HuH-7.5 (cell line): ENCODE data around the gene CFAP100.

Experiments used
- DNase-seq: peaks from one replicate; pipeline ENCODE4 v3.0.0; 2011; ENCODE audit warnings: low spot score

Gene CFAP100

DNA sequence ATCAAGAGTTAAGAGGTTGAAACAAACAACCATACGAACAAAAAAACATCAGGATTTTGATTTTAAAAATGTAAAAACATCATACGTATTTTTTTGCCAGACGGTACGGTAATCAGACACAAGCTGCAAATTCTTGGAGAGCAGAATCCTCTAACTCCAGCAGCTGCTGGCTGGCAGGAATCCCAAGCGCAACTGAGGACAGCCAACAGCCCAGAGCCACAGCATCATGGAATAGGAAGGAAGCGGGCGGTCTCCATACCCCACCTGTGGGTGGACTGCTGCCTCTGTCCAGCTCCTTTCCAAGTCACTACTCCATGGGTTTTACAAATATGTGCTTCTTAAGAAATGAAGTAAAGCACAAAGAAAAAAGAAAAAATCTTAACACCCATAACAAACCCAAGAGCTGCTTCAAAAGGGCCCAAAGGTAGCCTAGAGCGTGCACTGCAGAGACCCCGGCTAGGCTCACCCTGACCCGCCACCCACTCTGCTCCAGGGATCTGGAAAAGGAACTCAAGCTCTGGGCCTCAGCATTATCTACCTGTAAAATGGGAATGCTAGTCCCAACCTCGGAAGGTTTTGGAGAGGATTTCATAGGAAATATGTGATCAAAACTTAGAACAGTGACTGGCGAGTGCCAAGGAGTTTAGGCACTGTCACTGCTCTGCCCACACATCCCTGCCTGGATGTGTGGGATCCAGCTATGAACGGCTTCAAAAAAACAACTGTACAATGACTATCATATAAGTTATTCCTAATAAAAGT, 47.6 kb downstream of the CFAP100 start:
- no peak for DNase-seq

- no peak for DNase-seq
Measured at GRCh38 chr3:126442856-126443242, 48.1 kb downstream of the CFAP100 start.

GRCh38 chr3:126445506-126445905, 50.8 kb downstream of the CFAP100 start:
- DNase-seq = no peak

DNA sequence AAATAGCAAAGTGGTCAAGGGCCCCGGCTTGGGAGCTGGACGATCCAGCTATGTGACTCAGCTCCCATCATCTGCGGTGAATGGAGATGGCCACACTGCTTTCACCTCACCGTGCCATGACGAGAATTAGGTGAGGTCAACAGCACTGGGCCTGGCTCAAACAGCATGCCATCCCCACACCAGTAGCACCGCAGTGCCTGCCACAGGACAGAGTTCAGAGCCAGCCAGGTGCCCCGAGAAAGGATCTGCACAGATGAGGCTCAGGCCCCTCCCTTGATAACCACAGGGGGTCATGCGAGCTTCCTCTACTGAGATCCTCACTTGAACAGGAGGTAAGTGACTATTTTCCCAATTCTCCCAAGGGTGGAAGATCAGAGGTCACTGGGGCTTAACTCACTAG, 51.6 kb downstream of the CFAP100 start:
- DNase-seq = no peak

DNA sequence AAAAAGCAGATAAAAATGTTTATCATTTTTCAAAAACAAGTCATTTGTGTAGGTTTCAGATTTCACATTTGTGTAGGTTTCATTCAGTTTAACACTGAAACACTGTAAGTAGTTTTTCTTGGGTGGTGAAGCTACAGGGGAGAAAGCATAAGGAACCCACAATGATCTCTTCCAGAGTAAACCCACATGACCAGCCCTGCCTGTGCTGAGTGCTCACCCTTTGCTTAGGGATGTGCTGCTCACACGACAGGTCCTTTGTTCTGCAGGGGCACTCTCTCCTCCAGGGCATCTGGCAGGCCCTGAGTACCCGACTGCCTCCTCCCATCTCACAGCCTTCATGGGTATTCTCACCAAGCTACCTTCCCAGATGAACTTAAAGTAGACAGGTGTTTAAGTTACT, 52.1 kb downstream of the CFAP100 start:
- DNase-seq = no peak

DNA sequence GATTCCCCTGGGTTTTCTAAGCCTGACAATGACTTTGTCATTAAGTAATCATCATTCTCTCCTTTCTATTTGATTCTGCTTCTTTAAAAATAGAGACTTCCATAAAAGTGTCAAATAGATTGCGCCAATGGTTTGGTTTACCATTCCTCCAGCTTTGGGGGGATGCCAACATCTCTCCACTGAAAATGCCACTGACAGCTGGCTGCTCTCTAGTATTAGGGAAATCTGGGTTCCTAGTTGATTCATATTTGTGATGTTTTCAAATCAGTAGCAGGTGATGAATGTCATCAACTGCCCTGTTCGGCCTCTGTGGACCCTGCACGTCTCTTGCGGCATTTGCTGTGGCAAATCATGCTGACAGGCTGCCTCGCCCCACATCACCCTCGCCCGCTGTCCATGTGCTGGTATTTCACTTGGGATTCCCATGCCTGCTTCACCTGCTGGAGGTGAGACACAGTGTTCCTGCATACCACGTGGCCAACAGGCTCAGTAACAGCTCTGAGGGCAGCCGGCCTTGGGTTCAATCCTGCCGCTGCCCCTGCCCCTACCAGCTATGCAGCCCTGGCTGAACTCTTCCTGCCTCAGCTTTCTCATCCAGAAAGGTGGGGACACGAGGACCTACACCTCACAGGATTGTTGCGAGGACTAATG, 52.9 kb downstream of the CFAP100 start:
- no peak for DNase-seq

DNA sequence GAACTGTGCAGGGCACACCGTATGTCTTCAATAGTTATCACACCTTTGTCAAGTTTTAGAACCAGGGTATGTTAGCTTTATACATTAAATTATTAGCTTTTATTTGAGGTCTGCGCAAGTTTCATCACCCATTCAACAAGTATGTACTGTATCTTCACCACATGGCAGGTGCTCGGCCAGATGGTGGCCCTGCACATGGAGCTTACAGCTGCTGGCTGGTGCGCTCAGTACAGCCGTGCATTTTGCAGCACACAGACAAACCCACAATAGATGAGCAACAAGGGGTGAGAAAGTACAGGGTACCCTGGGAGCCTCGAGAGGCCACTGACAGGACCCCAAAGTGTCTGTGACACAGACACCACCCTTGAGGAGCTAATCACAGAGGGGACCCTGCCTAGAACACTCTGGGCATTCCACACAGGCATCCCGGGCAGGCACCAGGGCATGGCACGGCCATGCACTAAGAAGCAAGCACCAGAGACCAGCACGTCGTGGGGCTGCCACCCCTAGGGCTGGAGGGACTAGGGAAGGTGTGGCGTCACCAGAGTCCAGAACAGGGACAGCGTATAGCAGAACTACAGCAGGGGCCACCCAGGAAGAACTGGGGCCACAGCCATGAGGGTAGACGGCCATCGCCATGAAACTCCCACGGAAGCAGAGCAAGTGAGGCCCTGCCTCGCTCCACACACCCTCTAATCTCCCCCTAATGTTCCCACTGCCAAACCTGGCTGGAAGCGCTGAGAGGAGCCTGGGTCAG, 53.6 kb downstream of the CFAP100 start:
- no peak for DNase-seq

- no peak for DNase-seq
Measured at GRCh38 chr3:126448893-126449180, 54.1 kb downstream of the CFAP100 start.

- no peak for DNase-seq
Measured at GRCh38 chr3:126449621-126450051, 54.9 kb downstream of the CFAP100 start.

DNA sequence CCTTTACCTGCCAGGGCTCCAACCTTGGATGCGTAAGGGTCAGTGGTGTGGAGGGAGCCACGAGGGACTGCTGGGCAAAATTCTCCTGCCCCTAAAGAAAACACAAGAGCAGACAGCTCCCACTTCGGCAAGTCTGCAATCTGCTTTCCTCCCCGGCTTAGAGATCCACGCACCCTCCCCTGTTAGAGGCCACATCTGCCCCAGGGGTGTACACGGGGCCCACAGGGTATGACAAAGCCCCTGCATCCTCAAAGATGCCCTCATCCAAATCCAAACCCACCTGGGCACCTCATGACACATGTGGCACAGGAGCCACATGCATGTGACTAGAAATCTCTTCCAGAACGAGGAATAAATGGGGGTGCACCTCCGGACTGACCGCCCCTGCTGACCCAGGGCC, 55.5 kb downstream of the CFAP100 start:
- no peak for DNase-seq

GRCh38 chr3:126450744-126451143, 56.0 kb downstream of the CFAP100 start:
- no peak for DNase-seq

DNA sequence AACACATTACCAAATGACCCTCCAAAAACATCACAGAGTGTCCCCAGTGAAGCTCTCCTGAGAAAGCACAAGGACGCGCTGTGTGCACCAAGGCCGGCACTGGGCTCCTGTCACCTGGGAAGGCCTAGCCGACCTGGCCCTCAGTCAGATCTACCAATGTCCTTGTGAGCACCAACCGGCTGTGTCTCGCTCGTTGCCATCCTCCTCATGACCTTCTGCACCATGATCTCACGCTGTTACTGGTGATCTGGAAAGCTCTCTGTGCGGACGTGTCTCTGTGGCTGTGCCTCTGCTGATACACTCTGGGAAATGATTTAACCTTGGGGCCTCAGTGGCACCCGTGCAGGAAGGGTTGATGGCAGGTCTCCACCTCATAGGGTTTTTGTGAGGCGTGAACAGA, 56.8 kb downstream of the CFAP100 start:
- DNase-seq = no peak

DNA sequence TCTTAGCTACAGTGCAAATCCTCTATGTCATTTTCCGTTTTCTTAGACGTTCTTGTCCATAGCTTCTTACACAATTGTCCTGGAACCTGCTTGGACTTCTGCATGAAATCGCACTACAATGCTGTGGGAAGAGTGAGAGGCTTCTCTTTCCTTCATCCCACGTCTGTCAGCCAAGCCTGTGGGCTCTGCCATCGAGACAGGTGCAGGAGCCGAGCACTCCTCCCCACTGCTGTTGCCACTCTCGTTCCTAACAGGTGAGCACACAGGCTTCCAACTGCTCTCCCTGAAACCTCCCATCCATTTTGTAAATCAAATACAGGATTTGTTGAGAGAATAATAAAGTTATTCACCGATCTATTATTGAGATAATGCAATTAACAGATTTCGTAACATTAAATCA, 57.5 kb downstream of the CFAP100 start:
- no peak for DNase-seq

GRCh38 chr3:126454025-126454424, 59.3 kb downstream of the CFAP100 start:
- DNase-seq = no peak

DNA sequence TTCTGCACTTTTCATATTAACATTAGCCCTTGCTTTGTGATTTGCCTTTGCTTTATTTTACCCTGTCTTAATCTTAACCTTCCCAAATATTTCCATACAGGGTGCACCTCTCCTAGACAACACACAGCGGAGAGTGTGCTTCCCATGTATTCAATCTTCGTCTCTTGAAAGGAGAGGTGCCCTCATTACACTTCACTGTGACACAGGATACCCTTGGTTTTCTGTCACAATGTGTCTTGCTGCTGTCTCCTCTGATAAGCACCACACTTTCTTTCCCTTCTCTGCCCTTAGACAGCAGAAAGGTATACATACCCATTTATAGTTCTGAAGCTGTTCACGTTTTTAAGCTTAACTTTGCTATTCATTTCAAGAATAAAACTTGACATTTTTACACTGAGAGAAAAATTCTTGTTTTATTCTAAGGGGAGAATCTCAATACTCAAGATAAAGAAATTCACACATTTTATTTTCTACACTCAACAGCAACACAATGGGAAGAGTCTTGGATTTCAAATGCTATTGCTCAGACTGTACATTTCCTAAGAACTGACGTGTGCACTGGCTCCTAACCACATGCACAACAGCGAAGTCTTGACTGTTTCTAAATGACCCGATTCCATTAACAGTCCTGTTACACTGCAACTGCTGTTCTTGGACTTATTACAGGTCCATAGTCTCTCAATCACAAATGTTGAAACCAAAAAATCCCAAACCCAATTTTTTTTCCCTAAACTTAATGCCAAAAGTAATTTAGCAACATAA, 59.9 kb downstream of the CFAP100 start:
- no peak for DNase-seq

DNA sequence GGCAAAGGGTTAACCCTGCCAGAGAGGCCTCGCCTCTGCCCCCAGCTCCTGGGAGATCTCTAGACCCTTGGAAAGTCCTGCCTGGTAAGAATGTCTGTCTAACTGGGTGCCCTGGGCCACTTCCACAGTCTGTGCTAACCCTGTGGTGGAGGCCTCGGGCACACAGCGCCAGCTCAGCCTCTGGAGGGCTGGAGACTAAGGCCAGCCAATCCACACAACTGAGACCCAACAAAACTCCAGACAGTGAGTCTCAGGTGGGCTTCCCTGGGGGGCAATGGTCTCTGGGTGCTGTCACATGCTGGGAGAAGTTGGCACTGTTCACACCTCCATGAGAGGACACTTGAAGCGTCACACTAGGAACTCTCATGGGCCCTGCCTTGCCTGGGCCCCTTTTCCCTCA, 61.5 kb downstream of the CFAP100 start:
- DNase-seq = no peak

DNA sequence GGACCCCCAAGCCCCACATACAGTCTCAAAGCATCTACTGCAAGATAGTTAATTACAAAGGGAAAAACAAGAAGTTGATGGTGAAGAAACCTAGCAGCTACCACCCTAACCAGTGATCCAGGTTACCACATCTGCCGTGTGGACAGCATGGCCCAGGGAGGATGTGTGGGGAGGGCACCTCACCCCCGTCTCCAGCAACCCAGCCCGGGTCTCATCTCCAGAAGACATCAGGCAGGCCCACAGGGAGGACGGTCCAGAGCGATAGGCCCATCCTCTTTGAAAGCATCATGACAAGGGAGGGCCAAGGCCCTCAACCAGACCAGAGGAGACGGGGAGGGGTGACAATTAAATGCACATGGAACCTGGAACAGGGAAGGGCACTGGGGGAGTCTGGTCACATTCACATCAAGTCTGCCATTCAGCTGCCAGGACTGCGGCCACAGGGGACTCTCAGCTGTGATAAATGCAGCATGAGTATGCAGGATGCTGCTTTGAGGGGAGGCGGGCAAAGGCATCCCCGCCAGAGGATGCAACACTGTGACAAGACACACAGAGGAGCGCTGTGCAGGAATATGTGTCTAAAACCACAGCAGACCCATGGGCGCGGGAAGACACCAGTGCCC, 62.2 kb downstream of the CFAP100 start:
- no peak for DNase-seq

DNA sequence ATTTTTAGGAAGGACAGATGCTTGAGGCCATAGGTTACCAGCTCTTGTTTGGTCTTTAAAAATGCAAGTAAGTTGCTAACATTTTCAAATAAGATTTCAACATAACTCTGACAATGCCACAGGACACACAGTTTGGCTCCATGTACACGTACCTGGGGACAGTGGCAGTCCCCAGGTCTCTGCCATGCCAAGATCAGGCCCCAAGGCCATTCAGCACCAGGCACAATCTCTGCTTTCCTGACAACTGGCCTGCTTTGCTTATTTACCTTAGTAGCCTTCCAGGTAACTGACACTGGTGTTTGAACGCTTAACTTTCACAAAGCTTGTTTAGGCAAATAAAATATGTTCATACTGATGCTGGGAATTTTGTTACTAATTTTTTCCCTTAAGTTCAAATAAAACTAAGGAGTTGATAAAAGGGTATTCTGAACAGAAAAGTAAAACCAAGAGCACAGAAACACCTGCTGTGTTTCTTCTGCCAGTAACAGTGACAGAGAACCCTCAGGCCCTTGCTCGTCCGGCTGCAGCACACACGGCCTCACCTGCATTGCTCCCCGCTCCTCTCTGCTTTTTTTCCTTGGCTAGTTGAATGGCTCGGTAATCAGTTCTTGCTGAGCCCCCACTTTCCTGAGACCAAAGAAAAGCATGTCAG, 64.5 kb downstream of the CFAP100 start:
- no peak for DNase-seq

- no peak for DNase-seq
Measured at GRCh38 chr3:126459763-126460127, 65.0 kb downstream of the CFAP100 start.

DNA sequence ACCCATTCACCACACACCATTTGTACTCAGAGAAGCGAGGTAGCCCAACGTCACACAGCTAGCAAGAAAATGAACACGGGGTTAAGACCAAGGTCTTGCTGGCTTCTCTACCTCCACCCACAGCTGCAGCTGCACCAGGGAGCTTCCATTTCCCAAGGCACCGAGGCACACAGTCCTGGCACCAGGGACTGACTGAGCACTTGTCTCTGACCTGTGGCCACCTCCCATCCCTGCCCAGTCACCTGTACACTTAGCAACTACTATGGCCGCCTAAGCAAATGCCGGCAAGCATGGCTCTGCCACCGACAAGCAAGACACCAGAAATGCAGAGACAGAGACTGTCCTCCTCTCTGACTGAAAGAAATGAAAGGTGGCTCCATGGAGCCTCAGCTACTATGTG, 65.7 kb downstream of the CFAP100 start:
- DNase-seq = no peak

- DNase-seq = no peak
Measured at GRCh38 chr3:126461450-126462070, 66.9 kb downstream of the CFAP100 start.
